Sigmoid colon (tissue), 4 donors: ENCODE results near the gene FLT1.

ENCODE experiments used
- POLR2A ChIP-seq, 2 donors: fragments of 450-650 bp; IDR thresholded peaks; one replicate each; pipeline ENCODE4 v1.6.1; 2016; ENCODE audit warnings: antibody characterized with exemption in 2 of 2, mild to moderate bottlenecking in 2 of 2, moderate library complexity in 2 of 2
- POLR2AphosphoS5 ChIP-seq, 4 donors: sonication (generic); formaldehyde crosslinking; IDR thresholded peaks; one replicate each; pipeline ENCODE4 v1.6.1; 2017; ENCODE audit warnings: antibody characterized with exemption in 4 of 4

GRCh38 chr13:28438067-28438466, 56.9 kb downstream of the FLT1 start:
- TF ChIP-seq POLR2A (IDR thresholded peaks at IDR 0.05) (no peak), POLR2AphosphoS5 (IDR thresholded peaks at IDR 0.05) (no peak)
